HCT116 (cell line): ENCODE data around the gene C6orf132. TPM values are rescaled to one million over a fixed set of nuclear protein-coding genes. Genes with fewer than 3 reads are reported as not detected.

Experiments used
- ATAC-seq: fragments of 200-7000 bp; cut with Tn5 transposase; 2 replicates; pipeline ENCODE4 v1.9.1; 2020; ENCODE audit warnings: mild to moderate bottlenecking, moderate library complexity
- BruUV-seq: library from RNA; stranded (reverse); fragments of 400-500 nt; replicated peaks from 2 replicates; lab custom pipeline; 2021; lab: Mats Ljungman, UMichigan
- CTCF ChIA-PET: fragments of 300-600 bp; sonication (Branson Sonifier 250); formaldehyde crosslinking; loops from one replicate; lab custom pipeline; 2021; ENCODE audit warnings: antibody characterized with exemption; lab: Charles Lee
- POLR2A ChIA-PET: fragments of 300-600, 350-600 bp; sonication (Branson Sonifier 250); formaldehyde crosslinking; loops from one replicate; lab custom pipeline; 2021; ENCODE audit warnings: antibody characterized with exemption; lab: Charles Lee
- RAD21 ChIA-PET, 2 experiments: fragments of 300-600 bp; sonication (Branson Sonifier 250); formaldehyde crosslinking; loops; one replicate each; lab custom pipeline; 2023; ENCODE audit warnings: low total read pairs in 2 of 2; ENCODE audit not compliant: uncharacterized antibody in 2 of 2, unreplicated experiment in 2 of 2, low non-redundant PET in 1 of 2; lab: Charles Lee
- DNase-seq: peaks from one replicate; pipeline ENCODE4 v3.0.0-alpha.2; 2010; ENCODE audit warnings: low read depth, low spot score
- H2AFZ ChIP-seq: fragments of 200-600 bp; shearing (Covaris generic), sonication (generic); 2 replicates; pipeline ENCODE4 v1.6.1; 2017; ENCODE audit warnings: low read depth, mixed run types, mixed read lengths, antibody characterized with exemption, low read length; ENCODE audit not compliant: poor library complexity, severe bottlenecking
- H3K27ac ChIP-seq: 2 replicates; pipeline ENCODE4 v1.5.1; 2012; ENCODE audit warnings: low read depth, low read length
- H3K27me3 ChIP-seq: fragments of 200-600 bp; sonication (generic); 2 replicates; pipeline ENCODE4 v1.6.1; 2016; ENCODE audit warnings: mixed run types, low read length, mixed read lengths; ENCODE audit not compliant: insufficient read depth
- H3K36me3 ChIP-seq, 2 experiments: fragments of 200-500 bp in 1 of 2; fragments of 200-600 bp in 1 of 2; sonication (Bioruptor generic) in 1 of 2; sonication (generic) in 1 of 2; 2 replicates each; pipeline versions ENCODE4 v1.5.1 to v1.6.1; 2014 to 2016; ENCODE audit warnings: low read length in 2 of 2, inconsistent platforms in 1 of 2, mixed read lengths in 1 of 2, mixed run types in 1 of 2; ENCODE audit not compliant: insufficient read depth in 2 of 2, control insufficient read depth in 1 of 2
- H3K4me1 ChIP-seq, 2 experiments: fragments of 200-600 bp in 1 of 2; sonication (generic) in 1 of 2; 2 replicates each; pipeline versions ENCODE4 v1.5.1 to v1.6.1; 2012 to 2017; ENCODE audit warnings: low read length in 2 of 2, inconsistent platforms in 1 of 2, mild to moderate bottlenecking in 1 of 2, mixed read lengths in 1 of 2, mixed run types in 1 of 2, moderate library complexity in 1 of 2; ENCODE audit not compliant: insufficient read depth in 2 of 2, control insufficient read depth in 1 of 2
- H3K4me2 ChIP-seq: fragments of 200-600 bp; sonication (generic); 2 replicates; pipeline ENCODE4 v1.6.1; 2017; ENCODE audit warnings: mixed run types, low read length, mixed read lengths
- H3K4me3 ChIP-seq, 2 experiments: fragments of 200-600 bp in 1 of 2; sonication (generic) in 1 of 2; replicated peaks in 1 of 2; 2 replicates each; pipeline ENCODE4 v1.5.1; 2011 to 2016; ENCODE audit warnings: low read length in 2 of 2, control low read depth in 1 of 2, low read depth in 1 of 2, mild to moderate bottlenecking in 1 of 2, mixed read lengths in 1 of 2, mixed run types in 1 of 2
- H3K79me2 ChIP-seq: fragments of 200-600 bp; sonication (generic); 2 replicates; pipeline ENCODE4 v1.6.1; 2017; ENCODE audit warnings: mild to moderate bottlenecking, mixed run types, low read length, moderate library complexity, mixed read lengths; ENCODE audit not compliant: insufficient read depth
- H3K9ac ChIP-seq: fragments of 200-600 bp; sonication (generic); 2 replicates; pipeline ENCODE4 v1.6.1; 2016; ENCODE audit warnings: low read length, mixed read lengths
- H3K9me2 ChIP-seq: fragments of 200-600 bp; sonication (generic), shearing (Covaris generic); 2 replicates; pipeline ENCODE4 v1.6.1; 2017; ENCODE audit warnings: mixed run types, mild to moderate bottlenecking, moderate library complexity; ENCODE audit not compliant: insufficient read depth
- H3K9me3 ChIP-seq, 2 experiments: fragments of 200-500 bp in 1 of 2; fragments of 200-600 bp in 1 of 2; sonication (Bioruptor generic) in 1 of 2; sonication (generic) in 1 of 2; 2 replicates each; pipeline ENCODE4 v1.6.1; 2014 to 2017; ENCODE audit warnings: low read length in 2 of 2, mixed read lengths in 2 of 2, inconsistent platforms in 1 of 2, low read depth in 1 of 2, mild to moderate bottlenecking in 1 of 2, mixed run types in 1 of 2, moderate library complexity in 1 of 2; ENCODE audit not compliant: control insufficient read depth in 1 of 2, insufficient read depth in 1 of 2
- H4K20me1 ChIP-seq: fragments of 200-600 bp; sonication (generic), shearing (Covaris generic); 2 replicates; pipeline ENCODE4 v1.6.1; 2017; ENCODE audit warnings: mixed run types, mild to moderate bottlenecking, moderate library complexity; ENCODE audit not compliant: insufficient read depth
- ATF3 ChIP-seq: IDR thresholded peaks from 2 replicates; pipeline ENCODE4 v1.6.1; 2012
- CEBPB ChIP-seq: IDR thresholded peaks from 2 replicates; pipeline ENCODE4 v1.6.1; 2012; ENCODE audit warnings: low read depth
- CTCF ChIP-seq, 3 experiments: fragments of 200-600 bp in 1 of 3; sonication (generic) in 1 of 3; IDR thresholded peaks in 2 of 3; conservative IDR thresholded peaks in 1 of 3; 2 replicates each; pipeline ENCODE4 v1.5.1; 2012 to 2017; ENCODE audit warnings: low read depth in 2 of 3, low read length in 2 of 3, antibody characterized with exemption in 1 of 3, borderline replicate concordance in 1 of 3, control low read depth in 1 of 3, mild to moderate bottlenecking in 1 of 3, mixed read lengths in 1 of 3, mixed run types in 1 of 3, moderate library complexity in 1 of 3; ENCODE audit not compliant: insufficient read depth in 1 of 3
- EZH2phosphoT487 ChIP-seq: fragments of 200-600 bp; IDR thresholded peaks from 2 replicates; pipeline ENCODE4 v1.6.1; 2018; ENCODE audit warnings: antibody characterized with exemption, borderline replicate concordance
- POLR2A ChIP-seq: IDR thresholded peaks from 2 replicates; pipeline ENCODE4 v1.7.0; 2011; ENCODE audit warnings: borderline replicate concordance; ENCODE audit not compliant: insufficient read depth, insufficient read length; ENCODE audit errors: extremely low read depth
- POLR2AphosphoS5 ChIP-seq: IDR thresholded peaks from 2 replicates; pipeline ENCODE4 v1.6.1; 2011; ENCODE audit warnings: mild to moderate bottlenecking, low read depth, low read length, moderate library complexity
- RAD21 ChIP-seq: IDR thresholded peaks from 2 replicates; pipeline ENCODE4 v1.6.1; 2012; ENCODE audit warnings: low read depth, mild to moderate bottlenecking
- SIN3A ChIP-seq: IDR thresholded peaks from 2 replicates; pipeline ENCODE4 v1.6.1; 2012; ENCODE audit warnings: low read depth
- SP1 ChIP-seq: IDR thresholded peaks from 2 replicates; pipeline ENCODE4 v1.6.1; 2012; ENCODE audit warnings: low read depth
- SRF ChIP-seq: IDR thresholded peaks from 2 replicates; pipeline ENCODE4 v1.6.1; 2012; ENCODE audit warnings: low read depth
- ZFX ChIP-seq: fragments of 450-650 bp; IDR thresholded peaks from 2 replicates; pipeline ENCODE4 v1.6.1; 2017
- ZNF274 ChIP-seq: fragments of 200-500 bp; sonication (Bioruptor generic); IDR thresholded peaks from 2 replicates; pipeline ENCODE4 v1.6.1; 2014; ENCODE audit warnings: mild to moderate bottlenecking, low read depth, low read length, inconsistent platforms
- intact Hi-C: fragments of 100-400 bp; cut with micrococcal nuclease; formaldehyde crosslinking; loops from 2 replicates; pipeline ENCODE4 v1.10.0; 2022
- total RNA-seq: library from RNA; stranded (reverse); gene quantifications from one replicate; pipeline ENCODE4 v1.2.1, GENCODE V29; 2021; ENCODE audit not compliant: unreplicated experiment

The C6orf132 gene
- total RNA-seq, 1 experiment from 2014 or later: 18.9 TPM

GRCh38 chr6:42066156-42066675 lies 76.2 kb downstream of the C6orf132 start:
- H3K9me2 ChIP-seq: no peaks in the 10 kb centered on the region
- no peak overlapping the region for H3K4me3 ChIP-seq
- H3K9ac ChIP-seq: no peak overlapping the region
- RAD21 ChIA-PET: no interaction called here
- POLR2A ChIA-PET: interaction anchor here (1.0 kb wide), 1 partner anchor 16 kb away, joined by 3 read pairs; the partner anchor contains the start of gene TAF8
- no peak for TF ChIP-seq CEBPB
- no peak for TF ChIP-seq ZNF274
- no peak for TF ChIP-seq ATF3
- TF ChIP-seq SIN3A: no peak
- no peak for TF ChIP-seq SRF
- TF ChIP-seq SP1: no peak
- TF ChIP-seq ZFX: no peak
- TF ChIP-seq RAD21: no peak
- no peak for TF ChIP-seq POLR2A
- no peak for TF ChIP-seq EZH2phosphoT487
- no peak for TF ChIP-seq POLR2AphosphoS5
- TF ChIP-seq CTCF (IDR thresholded peaks at IDR 0.05 in 2 of 3, conservative IDR thresholded peaks at IDR 0.05 in 1 of 3; ENCODE audit: borderline replicate concordance in 1 of 3, insufficient read depth in 1 of 3, low read depth in 2 of 3, low read length in 2 of 3): no peak
- BruUV-seq: no TSS peak
- no peaks in the 10 kb centered on the region for H3K27me3 ChIP-seq
- CTCF ChIA-PET: no interaction called here
- H4K20me1 ChIP-seq: no peaks in the 10 kb centered on the region
- no peak overlapping the region for H2AFZ ChIP-seq
- H3K27ac ChIP-seq: no peak overlapping the region
- H3K4me2 ChIP-seq: no peak overlapping the region
- peaks cover 0 to 12% of the 10 kb centered on the region in 2 experiments; a peak in 2 of 4 replicates for H3K4me1 ChIP-seq
- no peak for DNase-seq
- ATAC-seq: no peak
- intact Hi-C loops: no loop called here
- peaks cover 9 to 22% of the 10 kb centered on the region in 2 experiments for H3K36me3 ChIP-seq
- no peaks in the 10 kb centered on the region for H3K79me2 ChIP-seq
- H3K9me3 ChIP-seq: no peaks in the 10 kb centered on the region
